ENCODE measurements around the gene DENND6A.

- TF ChIP-seq TAF1 (IDR thresholded peaks at IDR 0.05; ENCODE audit: low read depth) (no peak), TEAD4 (IDR thresholded peaks at IDR 0.05) (no peak), TCF12 (IDR thresholded peaks at IDR 0.05; ENCODE audit: low read depth) (no peak), REST (IDR thresholded peaks at IDR 0.05; ENCODE audit: low read depth) (no peak), FOXM1 (IDR thresholded peaks at IDR 0.05; ENCODE audit: borderline replicate concordance, low read depth) (no peak), YY1 (IDR thresholded peaks at IDR 0.05; ENCODE audit: low read depth) (no peak), EP300 (IDR thresholded peaks at IDR 0.05; ENCODE audit: borderline replicate concordance) (no peak)
Measured at GRCh38 chr3:57688291-57688690, 4.6 kb downstream of the DENND6A start.

All from Ishikawa (cell line).